ENCODE measurements around the gene CHRNA4.

DNA sequence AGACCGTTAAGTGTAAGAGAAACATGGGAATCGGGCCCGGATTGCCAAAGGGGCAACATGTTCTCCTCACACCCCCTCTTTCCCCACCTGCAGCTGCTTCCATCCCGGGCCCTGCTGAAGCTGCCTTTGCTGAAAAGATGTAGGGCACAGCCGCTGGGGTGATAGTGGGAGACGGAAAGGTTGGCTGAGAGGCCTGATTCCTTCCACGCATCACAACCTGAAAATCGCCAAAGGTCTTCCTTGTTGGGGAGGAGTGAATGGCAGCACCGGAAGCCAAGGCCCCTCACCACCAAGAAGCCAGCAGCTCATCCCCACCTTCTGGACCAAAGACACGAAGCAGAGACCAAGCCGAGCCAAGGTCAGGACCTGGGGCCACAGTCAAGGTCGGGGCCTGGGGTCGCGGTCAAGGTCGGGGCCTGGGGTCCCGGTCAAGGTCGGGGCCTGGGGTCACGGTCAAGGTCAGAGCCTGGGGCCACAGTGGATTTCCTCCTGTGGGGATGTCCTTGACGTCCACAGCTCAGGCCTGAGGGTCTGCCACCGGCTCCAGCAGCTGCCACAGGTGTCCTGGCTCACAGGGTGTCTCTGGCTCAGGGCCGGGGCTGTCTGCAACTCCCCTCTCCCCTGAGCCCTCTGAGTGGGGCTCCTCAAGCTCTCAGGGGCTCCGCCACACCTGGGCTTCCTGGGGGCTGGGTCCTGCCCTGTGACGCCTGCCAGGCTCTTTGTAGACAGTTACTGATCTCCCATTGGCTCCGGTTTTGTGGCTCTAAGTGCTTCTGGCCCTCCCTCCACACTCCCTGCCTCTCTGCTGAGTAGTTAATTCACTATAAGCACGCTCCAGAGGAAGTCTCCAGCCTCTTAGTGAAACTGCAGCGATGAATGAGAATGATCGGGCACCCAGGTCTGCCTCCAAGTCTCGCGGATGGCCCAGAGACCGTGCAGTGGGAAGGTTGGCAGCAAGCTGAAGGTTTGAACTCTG, 5.5 kb upstream of the CHRNA4 start:
- TF ChIP-seq, protein P1, sequence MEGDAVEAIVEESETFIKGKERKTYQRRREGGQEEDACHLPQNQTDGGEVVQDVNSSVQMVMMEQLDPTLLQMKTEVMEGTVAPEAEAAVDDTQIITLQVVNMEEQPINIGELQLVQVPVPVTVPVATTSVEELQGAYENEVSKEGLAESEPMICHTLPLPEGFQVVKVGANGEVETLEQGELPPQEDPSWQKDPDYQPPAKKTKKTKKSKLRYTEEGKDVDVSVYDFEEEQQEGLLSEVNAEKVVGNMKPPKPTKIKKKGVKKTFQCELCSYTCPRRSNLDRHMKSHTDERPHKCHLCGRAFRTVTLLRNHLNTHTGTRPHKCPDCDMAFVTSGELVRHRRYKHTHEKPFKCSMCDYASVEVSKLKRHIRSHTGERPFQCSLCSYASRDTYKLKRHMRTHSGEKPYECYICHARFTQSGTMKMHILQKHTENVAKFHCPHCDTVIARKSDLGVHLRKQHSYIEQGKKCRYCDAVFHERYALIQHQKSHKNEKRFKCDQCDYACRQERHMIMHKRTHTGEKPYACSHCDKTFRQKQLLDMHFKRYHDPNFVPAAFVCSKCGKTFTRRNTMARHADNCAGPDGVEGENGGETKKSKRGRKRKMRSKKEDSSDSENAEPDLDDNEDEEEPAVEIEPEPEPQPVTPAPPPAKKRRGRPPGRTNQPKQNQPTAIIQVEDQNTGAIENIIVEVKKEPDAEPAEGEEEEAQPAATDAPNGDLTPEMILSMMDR (IDR thresholded peaks at IDR 0.05): no peak
- TF ChIP-seq POLR2A (IDR thresholded peaks at IDR 0.05): no peak
